Raji (cell line): ENCODE measurements around the gene ANKS3.

Source experiments
- POLR2A ChIP-seq: IDR thresholded peaks from 2 replicates; pipeline ENCODE4 v1.6.1; 2011; ENCODE audit warnings: low read depth, low read length, control low read depth; ENCODE audit not compliant: insufficient read depth

ANKS3 gene

DNA sequence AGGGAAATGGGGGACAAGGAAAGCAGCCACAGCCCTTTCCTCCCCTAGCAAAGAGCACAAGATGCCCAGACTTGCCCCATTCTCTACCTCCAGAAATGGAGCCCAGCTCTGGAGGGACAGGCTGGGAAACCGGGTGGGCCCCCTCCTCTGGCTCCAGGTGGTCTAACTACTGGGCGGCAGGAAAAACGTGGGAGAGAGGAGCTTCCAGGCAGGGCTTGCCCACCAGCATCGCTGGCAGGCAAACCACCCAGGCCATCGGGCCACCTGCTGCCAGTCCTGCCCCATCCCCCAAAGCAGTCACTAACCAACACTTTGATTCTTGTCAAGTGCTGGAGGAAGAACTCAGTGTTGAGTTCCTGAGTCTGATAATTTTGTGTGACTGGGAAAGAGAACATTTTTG lies 15.6 kb downstream of the ANKS3 start:
- TF ChIP-seq POLR2A: no peak

DNA sequence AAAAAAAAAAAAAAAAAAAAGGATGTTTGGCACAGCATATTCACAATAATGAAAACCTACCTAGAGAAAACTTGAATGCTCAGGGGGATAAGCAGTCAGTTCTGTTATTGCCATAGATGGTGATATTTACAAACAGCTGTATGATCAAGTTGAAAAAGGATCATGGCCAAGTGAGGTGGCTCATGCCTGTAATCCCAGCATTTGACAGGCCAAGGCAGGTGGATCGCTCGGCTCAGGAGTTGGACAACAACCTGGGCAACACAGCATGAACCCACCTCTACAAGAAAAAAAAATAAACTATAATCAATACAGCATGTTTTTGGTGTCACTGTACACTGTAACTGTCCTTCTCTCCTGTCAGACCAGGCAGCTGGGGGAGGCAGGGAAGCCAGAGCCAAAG lies 19.1 kb downstream of the ANKS3 start:
- TF ChIP-seq POLR2A: no peak

- no peak for TF ChIP-seq POLR2A
These were observed 20.2 kb downstream of the ANKS3 start for GRCh38 chr16:4713663-4714501.

- no peak for TF ChIP-seq POLR2A
These were observed 24.6 kb downstream of the ANKS3 start for GRCh38 chr16:4709481-4709880.

- TF ChIP-seq POLR2A: no peak
These were observed 27.2 kb downstream of the ANKS3 start for GRCh38 chr16:4706871-4707270.

DNA sequence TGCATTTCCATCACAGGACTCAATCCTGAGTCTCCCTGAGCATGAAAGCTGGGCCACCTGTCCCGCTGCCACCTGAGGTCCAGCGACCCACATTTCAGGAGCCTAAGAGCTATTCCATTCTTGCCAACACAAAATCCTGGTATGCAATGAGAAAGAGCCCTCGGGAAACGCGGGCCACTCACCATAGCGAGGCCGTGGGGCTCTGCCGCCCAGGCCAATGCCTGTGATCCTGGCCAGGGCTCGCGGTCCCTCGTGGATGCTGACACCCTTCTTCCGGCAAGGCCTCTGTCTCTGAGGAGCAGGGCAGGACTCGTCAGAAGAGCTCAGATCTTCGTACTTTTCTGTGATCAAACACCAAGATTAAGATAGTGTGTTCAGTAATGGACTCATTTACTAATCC lies 29.2 kb downstream of the ANKS3 start:
- no peak for TF ChIP-seq POLR2A

DNA sequence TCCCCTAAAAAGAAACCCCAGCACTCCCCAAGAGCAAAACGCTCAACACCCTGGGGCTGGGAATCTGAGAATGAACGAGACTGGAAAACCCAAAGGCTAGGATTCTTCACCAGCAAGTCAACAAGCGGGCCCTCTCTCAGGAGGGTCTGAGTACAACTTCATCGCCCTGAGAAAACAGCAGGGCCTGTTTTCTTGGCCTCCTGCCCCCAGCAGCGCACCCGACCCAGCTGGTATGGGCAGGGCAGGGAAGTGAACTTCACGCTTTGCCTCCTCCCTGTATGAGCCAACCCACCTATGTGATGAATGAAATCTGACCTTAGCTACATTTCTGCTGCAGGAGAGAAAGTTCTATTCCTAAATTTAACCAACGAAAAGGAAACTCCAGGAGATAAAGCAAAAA lies 29.6 kb downstream of the ANKS3 start:
- TF ChIP-seq POLR2A: no peak

GRCh38 chr16:4703906-4704305 lies 30.2 kb downstream of the ANKS3 start:
- TF ChIP-seq POLR2A: no peak

DNA sequence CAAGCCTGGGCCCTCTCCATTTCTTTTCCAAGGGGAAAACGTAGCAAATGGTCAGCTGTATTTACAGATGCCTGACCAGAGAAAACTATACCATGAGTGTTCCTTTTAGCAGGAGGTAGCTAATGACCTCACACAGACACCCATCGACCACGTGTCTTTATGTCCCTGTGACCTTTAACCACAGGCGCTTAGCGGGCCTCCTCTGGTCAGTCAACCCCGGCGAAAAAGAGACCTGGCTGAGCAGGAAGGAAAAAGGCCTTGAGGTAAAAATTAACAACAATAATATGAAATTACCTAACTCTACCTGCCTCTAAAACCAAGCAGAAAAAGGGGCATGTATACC lies 31.6 kb downstream of the ANKS3 start:
- TF ChIP-seq POLR2A: no peak

DNA sequence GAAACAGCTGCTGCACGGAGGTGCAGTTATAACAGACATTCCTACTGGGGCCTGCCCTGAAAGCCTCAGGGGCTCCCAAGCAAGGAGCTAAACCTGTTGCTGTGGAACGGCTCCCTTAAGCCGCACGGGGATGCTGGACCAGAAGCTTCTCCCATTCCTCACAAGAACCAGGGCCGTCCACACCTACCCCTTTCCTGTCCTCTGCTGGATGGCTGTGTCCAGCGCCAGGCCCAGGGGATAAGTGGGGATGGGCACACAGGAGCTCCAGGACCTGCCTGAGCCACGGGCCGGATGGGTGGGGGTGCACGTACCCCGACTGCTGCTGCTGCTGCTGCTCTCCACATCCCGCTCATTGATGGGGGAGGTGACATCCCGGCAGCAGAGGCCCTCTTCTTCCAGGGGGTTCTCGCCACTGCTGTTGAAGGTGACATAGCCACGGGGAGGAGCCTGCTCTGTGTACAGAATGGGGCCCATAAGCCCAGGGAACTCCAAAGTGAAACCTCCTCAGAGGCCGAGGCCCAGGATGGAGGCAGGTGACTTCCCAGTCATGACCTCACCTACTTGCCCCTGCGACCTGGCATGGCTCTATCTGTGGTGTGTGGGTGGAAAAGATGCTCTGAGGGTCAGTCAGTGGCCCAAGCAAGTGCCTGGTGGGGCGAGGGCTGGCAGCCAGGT lies 32.1 kb downstream of the ANKS3 start:
- no peak for TF ChIP-seq POLR2A

DNA sequence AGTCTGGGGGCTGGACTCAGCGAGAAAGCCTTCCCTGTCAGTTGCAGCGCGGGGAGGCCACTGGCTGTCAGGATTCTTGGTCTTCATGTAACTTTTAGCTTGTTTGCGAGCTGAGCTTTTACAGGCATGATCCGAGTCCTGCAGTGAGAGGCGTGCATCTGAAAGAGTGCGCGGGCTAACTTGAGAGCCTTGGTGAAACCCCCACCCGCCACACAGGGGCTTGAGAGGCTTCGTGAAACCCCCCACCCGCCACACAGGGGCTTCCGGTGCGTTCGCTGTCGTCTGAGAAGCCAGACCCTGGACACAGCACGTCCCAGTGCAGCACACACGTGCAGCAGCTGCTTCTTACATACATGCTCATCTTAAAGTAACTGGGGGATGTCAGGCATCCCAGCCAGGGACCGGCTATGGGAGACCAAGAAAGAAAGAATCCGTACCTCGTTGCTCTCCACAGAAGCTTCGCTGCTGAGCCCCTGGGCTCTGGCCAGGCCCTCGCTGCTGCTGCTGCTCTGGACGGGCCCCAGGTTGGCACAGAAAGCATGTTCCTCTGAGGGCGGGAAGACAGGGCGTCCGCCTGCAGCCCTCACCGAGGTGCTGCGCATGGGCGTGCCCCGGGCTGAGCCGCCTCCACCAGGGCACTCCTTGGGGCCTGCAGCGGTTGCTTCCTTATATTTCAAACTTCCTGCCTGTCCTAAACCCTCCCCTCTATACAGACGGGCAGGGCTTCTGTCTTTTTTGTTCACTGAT lies 32.9 kb downstream of the ANKS3 start:
- no peak for TF ChIP-seq POLR2A

DNA sequence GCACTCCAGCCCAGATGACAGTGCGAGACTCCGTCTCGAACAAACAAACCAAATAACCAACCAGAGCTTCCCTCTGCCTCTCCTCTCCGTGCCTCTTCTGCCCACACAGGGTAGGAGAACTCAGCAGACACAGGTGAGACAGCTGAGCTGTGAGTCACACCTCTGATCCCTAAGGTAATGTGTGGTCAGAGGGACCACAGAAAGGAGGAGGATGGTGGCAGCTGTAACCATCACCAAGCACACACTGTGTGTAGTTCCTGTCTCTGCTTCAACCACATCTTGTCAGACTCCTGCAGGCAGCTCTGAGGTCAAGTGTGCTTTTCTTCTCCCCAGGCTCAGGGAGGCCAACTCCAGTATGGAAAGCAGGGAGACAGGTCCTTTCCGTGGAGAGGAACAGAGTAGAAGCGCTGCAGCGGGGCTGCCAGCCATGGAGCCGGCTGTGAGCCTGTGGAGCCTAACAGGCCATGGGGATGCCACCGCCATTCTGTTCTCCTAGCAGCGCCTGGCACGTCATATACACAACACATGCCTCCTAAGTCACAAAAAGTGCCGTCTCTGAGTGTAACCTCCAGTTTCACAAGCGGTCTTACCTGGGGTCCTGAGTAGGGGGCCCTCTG lies 33.6 kb downstream of the ANKS3 start:
- TF ChIP-seq POLR2A: no peak

DNA sequence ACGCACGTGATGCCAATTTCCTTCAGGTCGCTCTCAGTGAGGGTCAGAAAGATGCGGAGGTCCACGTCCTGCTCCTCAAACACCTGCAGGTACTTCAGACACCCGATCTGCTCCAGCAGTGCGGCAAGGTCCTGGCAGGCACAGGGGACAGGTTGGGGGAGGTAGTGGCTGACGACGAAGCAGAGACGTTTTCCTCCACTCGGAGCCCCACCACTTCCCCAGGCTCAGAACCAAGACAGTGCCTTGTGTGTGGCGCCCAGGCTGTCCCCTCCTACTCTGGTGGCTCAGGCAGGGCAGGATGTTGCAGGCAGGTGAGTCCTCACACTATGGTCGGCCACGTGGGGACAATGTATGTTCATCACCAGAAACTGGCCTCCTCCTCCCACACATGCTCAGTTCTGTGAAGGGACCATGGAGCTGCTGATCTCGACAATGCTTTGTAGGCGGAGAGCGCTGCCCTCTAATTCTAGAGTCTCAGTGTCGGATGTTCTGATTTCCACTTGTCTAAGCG lies 35.0 kb downstream of the ANKS3 start:
- no peak for TF ChIP-seq POLR2A

GRCh38 chr16:4698321-4699045 lies 35.6 kb downstream of the ANKS3 start:
- TF ChIP-seq POLR2A: no peak

GRCh38 chr16:4697848-4698291 lies 36.2 kb downstream of the ANKS3 start:
- TF ChIP-seq POLR2A: no peak
